ENCODE data around the gene IRGC. TPM values are rescaled to one million over a fixed set of nuclear protein-coding genes. Genes with fewer than 3 reads are reported as not detected.
"Not testable (repeated sequence)": the region's sequence is repeated elsewhere in the genome, so short reads cannot be mapped to it uniquely, and the experiment has no call there.

IRGC gene
- total RNA-seq, 2 donors from 2014 or later = not detected

DNA sequence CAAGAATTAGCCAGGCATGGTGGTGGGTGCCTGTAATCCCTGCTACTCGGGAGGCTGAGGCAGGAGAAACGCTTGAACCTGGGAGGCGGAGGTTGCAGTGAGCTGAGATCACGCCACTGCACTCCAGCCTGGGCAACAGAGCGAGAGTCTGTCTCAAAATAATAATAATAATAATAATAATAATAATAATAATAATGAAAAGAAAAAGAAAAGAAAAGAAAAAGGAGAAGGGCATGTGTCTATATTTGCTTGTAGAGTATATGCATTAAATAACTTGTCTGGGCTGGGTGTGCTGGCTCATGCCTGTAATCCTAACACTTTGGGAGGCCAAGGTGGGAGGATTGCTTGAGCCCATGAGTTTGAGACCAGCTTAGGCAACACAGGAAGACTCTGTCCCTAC lies 33.6 kb upstream of the IRGC start:
- H3K27ac Mint-ChIP-seq; DNase-seq; H3K27me3 Mint-ChIP-seq; H3K4me3 Mint-ChIP-seq; H3K4me1 Mint-ChIP-seq; H3K9me3 ChIP-seq (ENCODE audit: control insufficient read depth, low read length, poor library complexity, severe bottlenecking); ATAC-seq; H3K36me3 Mint-ChIP-seq (ENCODE audit: low read depth): not testable (repeated sequence)

DNA sequence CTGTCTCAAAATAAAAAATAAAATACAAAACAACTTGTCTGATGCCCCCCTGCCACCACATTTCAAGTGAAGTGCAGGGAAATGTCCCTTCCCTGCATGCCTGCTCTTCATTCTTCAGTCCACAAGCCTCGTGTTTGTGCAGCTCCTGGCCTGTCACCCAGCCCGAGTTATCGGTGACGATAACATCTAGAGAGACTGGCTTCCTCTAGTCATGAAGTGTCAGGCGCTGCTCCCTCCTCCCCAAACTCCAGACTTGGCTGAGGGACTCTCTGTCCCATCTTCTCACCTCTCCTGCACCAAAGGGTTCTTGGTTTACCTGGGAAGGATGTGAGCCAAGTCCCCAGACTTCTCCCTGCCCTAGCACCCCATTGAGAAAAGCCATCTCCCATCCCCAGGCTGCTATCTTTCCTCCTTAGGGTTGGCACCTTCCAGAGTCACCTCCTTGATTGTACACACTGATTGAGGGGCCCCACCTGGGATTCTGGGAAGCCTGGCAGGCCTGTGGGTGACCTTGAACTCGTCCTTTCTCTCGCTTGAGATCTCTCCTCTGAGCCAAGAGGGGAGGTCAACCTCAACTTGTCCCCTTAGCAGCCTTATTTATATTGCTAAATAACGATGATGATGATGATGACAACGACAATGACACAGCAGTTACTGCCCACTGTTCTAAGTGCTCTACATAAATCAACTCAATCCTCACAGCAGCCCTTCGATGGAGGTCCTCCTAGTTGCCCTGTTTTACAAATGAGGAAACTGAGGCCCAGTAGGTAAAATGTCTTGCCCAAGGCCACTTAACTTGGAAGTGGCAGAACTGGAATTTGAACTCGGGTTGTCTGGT lies 32.8 kb upstream of the IRGC start:
- H3K9me3 ChIP-seq (ENCODE audit: control insufficient read depth, low read length, poor library complexity, severe bottlenecking) = no peaks in the 10 kb centered on the region
- no peak overlapping the region for H3K4me3 Mint-ChIP-seq
- H3K4me1 Mint-ChIP-seq = no peaks in the 10 kb centered on the region
- no peak overlapping the region for H3K27ac Mint-ChIP-seq
- DNase-seq (no peak), ATAC-seq (no peak)
- no peaks in the 10 kb centered on the region for H3K36me3 Mint-ChIP-seq (ENCODE audit: low read depth)
- H3K27me3 Mint-ChIP-seq = no peaks in the 10 kb centered on the region

DNA sequence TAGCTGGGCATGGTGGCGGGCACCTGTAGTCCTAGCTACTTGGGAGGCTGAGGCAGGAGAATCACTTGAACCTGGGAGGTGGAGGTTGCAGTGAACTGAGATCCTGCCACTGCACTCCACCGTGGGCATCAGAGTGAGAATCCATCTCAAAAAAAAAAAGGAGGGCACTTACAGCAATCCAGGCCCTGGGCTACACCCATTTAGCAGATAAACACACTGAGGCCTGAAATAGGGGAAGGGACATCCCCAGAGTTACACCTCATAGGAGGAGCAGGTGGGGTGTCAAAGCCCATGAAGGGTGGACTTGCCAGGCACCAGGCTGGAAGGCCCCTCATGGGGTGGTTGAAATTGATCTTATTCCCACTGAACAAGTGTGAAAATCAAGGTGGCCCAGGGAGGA lies 32.0 kb upstream of the IRGC start:
- Mint-ChIP-seq H3K4me3 (no peak overlapping the region), H3K4me1 (no peaks in the 10 kb centered on the region), H3K36me3 (ENCODE audit: low read depth) (no peaks in the 10 kb centered on the region), H3K27ac (no peak overlapping the region), H3K27me3 (no peaks in the 10 kb centered on the region)
- no peaks in the 10 kb centered on the region for H3K9me3 ChIP-seq (ENCODE audit: control insufficient read depth, low read length, poor library complexity, severe bottlenecking)
- ATAC-seq = no peak
- no peak for DNase-seq

DNA sequence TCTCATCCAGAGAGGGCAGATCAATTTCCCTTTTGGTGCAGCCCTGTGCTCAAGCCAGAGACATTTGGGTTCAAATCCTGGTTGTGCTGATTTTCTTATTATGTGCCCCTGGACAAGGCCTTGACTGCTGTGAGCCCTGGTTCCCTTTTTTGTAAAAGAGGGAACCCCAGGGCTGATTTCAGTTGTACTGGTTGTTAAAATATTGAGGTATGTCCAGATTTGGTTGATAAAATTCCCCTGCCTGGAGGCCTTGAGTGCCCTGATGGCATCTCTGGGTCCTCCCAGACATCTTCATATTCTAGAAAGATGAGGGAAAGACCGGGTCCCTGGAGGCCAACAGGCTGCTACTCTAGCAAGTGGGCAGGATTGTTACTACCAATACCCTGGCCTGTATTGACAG lies 31.6 kb upstream of the IRGC start:
- Mint-ChIP-seq H3K4me3 (no peak overlapping the region), H3K4me1 (no peaks in the 10 kb centered on the region), H3K27ac (no peak overlapping the region), H3K36me3 (ENCODE audit: low read depth) (no peaks in the 10 kb centered on the region), H3K27me3 (no peaks in the 10 kb centered on the region)
- no peak for DNase-seq
- H3K9me3 ChIP-seq (ENCODE audit: control insufficient read depth, low read length, poor library complexity, severe bottlenecking) = no peaks in the 10 kb centered on the region
- ATAC-seq = no peak

DNA sequence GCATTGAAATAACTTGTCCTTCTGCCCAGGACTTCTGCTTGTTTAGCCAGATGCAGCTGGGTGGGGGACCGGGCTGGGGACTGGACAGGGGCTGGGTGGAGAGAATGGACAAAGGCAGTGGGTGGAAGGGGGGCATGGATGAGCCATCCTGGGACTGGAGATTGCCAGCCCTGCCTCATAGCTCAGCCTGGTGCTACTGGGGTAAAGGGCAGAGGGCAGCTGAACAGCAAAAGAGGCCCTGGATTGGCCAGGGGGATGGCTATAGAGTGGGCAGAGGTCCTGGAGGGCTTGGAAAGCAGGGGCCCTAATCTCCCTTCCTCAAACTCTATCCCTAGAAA lies 28.2 kb upstream of the IRGC start:
- no peaks in the 10 kb centered on the region for H3K9me3 ChIP-seq (ENCODE audit: control insufficient read depth, low read length, poor library complexity, severe bottlenecking)
- H3K36me3 Mint-ChIP-seq (ENCODE audit: low read depth) = no peaks in the 10 kb centered on the region
- no peak overlapping the region for H3K4me3 Mint-ChIP-seq
- no peaks in the 10 kb centered on the region for H3K27me3 Mint-ChIP-seq
- DNase-seq (no peak), ATAC-seq (no peak)
- H3K27ac Mint-ChIP-seq = no peak overlapping the region
- H3K4me1 Mint-ChIP-seq = no peaks in the 10 kb centered on the region

DNA sequence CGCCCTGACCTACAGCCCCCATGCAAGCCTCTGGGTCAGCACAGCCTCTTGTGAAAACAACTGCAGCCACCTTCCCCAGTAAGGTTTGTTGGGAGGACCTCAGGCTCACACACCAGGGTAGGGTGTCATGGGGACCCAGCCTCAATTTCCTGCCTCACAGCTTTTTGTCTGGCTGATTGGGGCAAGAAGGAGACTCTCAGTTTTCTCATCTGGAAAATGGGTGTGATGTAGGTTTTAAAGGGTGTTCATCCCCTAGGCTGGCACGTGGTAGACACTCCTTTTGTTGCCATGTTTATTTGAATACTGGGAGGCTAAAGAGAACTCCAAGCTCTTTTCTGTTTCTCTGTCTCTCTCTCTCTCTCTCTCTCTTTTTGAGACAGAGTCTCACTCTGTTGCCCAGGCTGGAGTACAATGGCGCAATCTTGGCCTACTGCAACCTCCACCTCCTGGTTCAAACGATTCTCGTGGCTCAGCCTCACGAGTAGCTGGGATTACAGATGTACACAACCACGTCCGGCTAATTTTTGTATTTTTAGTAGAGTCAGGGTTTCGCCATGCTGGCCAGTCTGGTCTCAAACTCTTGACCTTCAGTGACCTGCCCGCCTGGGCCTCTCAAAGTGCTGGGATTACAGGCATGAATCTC lies 27.7 kb upstream of the IRGC start:
- H3K27me3 Mint-ChIP-seq = no peaks in the 10 kb centered on the region
- H3K4me1 Mint-ChIP-seq = no peaks in the 10 kb centered on the region

DNA sequence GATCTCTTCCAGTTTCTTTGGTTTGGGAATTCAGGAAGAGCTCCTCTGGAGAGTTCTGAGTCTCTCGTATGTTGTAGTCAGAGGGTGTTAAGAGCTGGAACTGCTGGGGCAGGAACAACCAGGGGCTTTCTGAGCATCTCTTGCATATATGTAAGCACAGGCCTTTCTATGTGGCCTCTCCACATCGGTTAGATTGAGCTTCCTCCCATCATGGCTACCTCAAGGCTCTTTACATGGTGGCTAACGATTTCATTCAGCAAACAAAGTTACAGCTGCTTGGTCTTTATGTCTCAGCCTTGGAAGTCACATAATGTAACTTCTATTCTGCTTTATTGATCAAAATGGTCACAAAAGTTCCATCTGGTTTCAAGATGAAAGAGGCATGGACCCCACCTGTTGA lies 25.4 kb upstream of the IRGC start:
- H3K4me1 Mint-ChIP-seq = no peaks in the 10 kb centered on the region
- no peaks in the 10 kb centered on the region for H3K27me3 Mint-ChIP-seq
- ATAC-seq (no peak), DNase-seq (no peak)
- no peaks in the 10 kb centered on the region for H3K9me3 ChIP-seq (ENCODE audit: control insufficient read depth, low read length, poor library complexity, severe bottlenecking)
- no peak overlapping the region for H3K27ac Mint-ChIP-seq
- no peak overlapping the region for H3K4me3 Mint-ChIP-seq
- H3K36me3 Mint-ChIP-seq (ENCODE audit: low read depth) = no peaks in the 10 kb centered on the region

More for the DNA sequence above, 27.7 kb upstream of the IRGC start:
- Mint-ChIP-seq H3K36me3 (ENCODE audit: low read depth) (no peaks in the 10 kb centered on the region), H3K4me3 (no peak overlapping the region), H3K27ac (no peak overlapping the region)
- no peaks in the 10 kb centered on the region for H3K9me3 ChIP-seq (ENCODE audit: control insufficient read depth, low read length, poor library complexity, severe bottlenecking)
- ATAC-seq (no peak), DNase-seq (no peak)

DNA sequence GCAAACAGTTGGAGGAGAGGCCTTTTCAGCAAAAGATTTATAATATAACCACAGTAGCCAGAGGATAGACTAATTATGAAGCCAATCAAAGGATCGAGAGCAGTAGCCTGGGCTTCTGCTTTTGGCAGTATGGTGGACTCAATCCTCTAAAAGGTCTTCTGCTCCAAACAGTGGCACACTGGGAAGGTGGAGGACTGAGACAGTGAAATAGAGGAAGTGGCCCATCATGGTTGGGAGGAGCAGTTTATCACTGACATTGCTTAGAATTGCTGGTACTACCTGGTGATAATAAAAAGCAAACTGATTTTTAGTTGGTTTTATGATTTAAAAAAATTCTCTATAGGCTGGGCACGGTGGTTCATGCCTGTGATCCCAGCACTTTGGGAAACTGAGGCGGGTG lies 25.0 kb upstream of the IRGC start:
- Mint-ChIP-seq H3K4me1 (no peaks in the 10 kb centered on the region), H3K27ac (no peak overlapping the region), H3K4me3 (no peak overlapping the region), H3K36me3 (ENCODE audit: low read depth) (no peaks in the 10 kb centered on the region), H3K27me3 (no peaks in the 10 kb centered on the region)
- no peaks in the 10 kb centered on the region for H3K9me3 ChIP-seq (ENCODE audit: control insufficient read depth, low read length, poor library complexity, severe bottlenecking)
- DNase-seq (no peak), ATAC-seq (no peak)

DNA sequence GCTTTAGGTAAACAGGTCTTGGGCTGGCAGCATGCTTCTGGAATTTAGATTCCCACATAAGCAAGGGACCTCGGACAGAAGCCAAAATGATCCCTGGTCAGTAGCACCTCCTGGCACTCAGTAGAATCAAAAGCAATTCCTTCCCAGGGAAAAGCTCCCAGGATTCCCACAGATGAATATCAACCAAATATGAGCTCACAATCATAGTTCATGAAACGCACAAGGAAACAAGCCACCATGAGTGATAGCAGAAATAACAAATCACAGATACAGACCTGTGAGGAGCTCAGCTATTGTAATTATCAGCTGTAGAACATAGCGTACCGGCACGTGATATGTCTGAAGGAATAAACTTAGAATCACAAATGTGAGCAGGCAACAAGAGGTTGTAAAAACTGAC lies 24.1 kb upstream of the IRGC start:
- no peak overlapping the region for H3K4me3 Mint-ChIP-seq
- no peak overlapping the region for H3K27ac Mint-ChIP-seq
- H3K9me3 ChIP-seq (ENCODE audit: control insufficient read depth, low read length, poor library complexity, severe bottlenecking) = no peaks in the 10 kb centered on the region
- ATAC-seq (no peak), DNase-seq (no peak)
- no peaks in the 10 kb centered on the region for H3K4me1 Mint-ChIP-seq
- no peaks in the 10 kb centered on the region for H3K27me3 Mint-ChIP-seq
- no peaks in the 10 kb centered on the region for H3K36me3 Mint-ChIP-seq (ENCODE audit: low read depth)

DNA sequence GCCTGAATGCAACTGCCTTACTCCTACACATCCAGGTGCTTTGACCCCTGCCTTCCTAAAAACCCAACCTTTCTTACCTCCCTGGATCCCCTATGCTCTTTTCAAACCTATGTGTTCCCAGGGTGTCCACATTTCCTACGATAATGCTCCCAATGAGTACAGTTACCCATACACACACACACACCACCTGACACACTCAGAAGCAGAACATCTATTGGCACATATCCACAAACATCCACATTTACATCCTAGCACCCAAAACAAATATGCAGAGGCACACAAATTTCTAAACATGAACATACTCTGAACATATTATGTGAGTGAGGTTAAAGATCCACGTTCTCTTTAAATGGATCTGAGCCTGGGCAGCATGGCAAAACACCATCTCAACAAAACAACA lies 23.5 kb upstream of the IRGC start:
- Mint-ChIP-seq H3K27ac (no peak overlapping the region), H3K4me3 (no peak overlapping the region)

DNA sequence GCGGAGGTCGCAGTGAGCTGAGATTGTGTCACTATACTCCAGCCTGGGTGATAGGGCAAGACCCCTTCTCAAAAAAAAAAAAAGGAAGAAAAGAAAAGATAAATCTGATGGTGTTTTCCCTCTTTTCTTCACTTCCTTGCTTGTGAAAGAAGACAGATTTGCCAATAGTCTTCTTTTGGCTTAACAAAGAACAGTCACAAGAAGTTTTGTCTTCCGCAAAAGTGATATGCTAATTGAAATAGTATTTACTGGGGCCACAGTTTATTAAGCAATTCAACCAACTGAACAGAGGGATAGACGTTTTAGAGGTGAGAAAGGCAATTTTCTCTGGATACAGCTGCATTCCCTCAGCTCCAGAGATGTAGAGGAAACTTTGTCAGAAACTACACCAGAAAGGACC lies 23.0 kb upstream of the IRGC start:
- no peaks in the 10 kb centered on the region for H3K36me3 Mint-ChIP-seq (ENCODE audit: low read depth)
- no peaks in the 10 kb centered on the region for H3K27me3 Mint-ChIP-seq
- no peaks in the 10 kb centered on the region for H3K9me3 ChIP-seq (ENCODE audit: control insufficient read depth, low read length, poor library complexity, severe bottlenecking)
- no peak overlapping the region for H3K27ac Mint-ChIP-seq
- H3K4me1 Mint-ChIP-seq = no peaks in the 10 kb centered on the region
- DNase-seq = no peak
- no peak for ATAC-seq
- H3K4me3 Mint-ChIP-seq = no peak overlapping the region

More for the DNA sequence above, 23.5 kb upstream of the IRGC start:
- Mint-ChIP-seq H3K4me1 (no peaks in the 10 kb centered on the region), H3K36me3 (ENCODE audit: low read depth) (no peaks in the 10 kb centered on the region), H3K27me3 (no peaks in the 10 kb centered on the region)
- no peaks in the 10 kb centered on the region for H3K9me3 ChIP-seq (ENCODE audit: control insufficient read depth, low read length, poor library complexity, severe bottlenecking)
- ATAC-seq = no peak
- no peak for DNase-seq

DNA sequence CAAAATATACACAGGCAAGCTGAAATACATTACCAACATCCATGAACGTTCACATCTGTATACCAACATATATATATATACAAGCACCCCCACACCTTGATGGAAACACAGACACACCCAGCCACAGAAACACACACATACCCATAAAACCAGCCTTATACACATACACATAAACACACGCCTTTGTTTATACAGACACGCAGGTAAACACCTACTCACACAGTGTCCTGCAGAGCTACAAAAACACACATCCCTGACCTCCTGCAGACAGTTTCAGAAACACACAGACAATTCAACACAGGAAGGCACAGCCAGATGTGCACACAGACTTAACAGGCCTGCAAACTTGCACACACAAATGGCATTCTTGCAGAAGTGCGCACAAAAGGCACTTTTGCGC lies 21.3 kb upstream of the IRGC start:
- H3K4me1 Mint-ChIP-seq = no peaks in the 10 kb centered on the region
- ATAC-seq (no peak), DNase-seq (no peak)
- no peaks in the 10 kb centered on the region for H3K36me3 Mint-ChIP-seq (ENCODE audit: low read depth)
- H3K27me3 Mint-ChIP-seq = no peaks in the 10 kb centered on the region
- H3K27ac Mint-ChIP-seq = no peak overlapping the region
- H3K9me3 ChIP-seq (ENCODE audit: control insufficient read depth, low read length, poor library complexity, severe bottlenecking) = no peaks in the 10 kb centered on the region
- no peak overlapping the region for H3K4me3 Mint-ChIP-seq

DNA sequence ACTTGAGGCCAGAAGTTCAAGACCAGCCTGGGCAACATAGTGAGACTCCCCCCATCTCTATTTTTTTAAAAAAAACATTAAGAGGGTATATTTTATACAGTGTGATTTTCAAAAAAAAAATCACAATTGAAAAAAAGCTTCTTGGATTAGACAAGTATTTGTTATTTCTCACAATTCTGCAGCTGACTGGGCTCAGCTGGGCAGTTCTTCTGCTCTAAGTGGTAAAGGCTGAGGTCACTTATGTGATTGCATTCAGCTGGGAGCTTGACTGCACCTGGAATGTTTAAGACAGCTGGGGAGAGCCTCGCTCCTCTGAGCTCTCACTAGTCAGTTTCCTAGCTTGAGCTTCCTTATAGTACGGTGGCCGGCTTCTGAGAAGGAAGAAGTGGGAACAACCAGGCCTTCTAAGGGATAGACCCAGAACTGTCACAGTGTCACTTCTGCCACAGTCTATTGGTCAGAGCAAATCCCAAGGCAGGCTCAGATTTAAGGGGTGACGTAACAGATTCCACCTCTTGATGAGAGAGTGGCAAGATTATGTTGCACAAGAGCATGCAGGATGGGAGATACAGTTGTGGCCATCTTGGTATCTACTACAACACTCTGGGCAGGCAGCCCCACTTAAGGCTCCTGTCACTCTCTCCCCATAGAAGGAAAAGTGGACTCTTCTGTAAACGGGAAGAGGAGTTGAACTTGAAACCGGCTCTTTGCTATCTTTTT lies 19.7 kb upstream of the IRGC start:
- H3K27me3 Mint-ChIP-seq = no peaks in the 10 kb centered on the region
- no peaks in the 10 kb centered on the region for H3K9me3 ChIP-seq (ENCODE audit: control insufficient read depth, low read length, poor library complexity, severe bottlenecking)
- H3K27ac Mint-ChIP-seq = no peak overlapping the region
- DNase-seq (no peak), ATAC-seq (no peak)
- no peak overlapping the region for H3K4me3 Mint-ChIP-seq
- H3K4me1 Mint-ChIP-seq = peaks cover 10% of the 10 kb centered on the region
- no peaks in the 10 kb centered on the region for H3K36me3 Mint-ChIP-seq (ENCODE audit: low read depth)

Measured in T-helper 17 cell (primary cell).